Activated CD4-positive, alpha-beta T cell treated with anti-CD3 and anti-CD28 coated beads, Interleukin-2, amount 10 ng/mL, durations not matched to agents 7 days and 5 days (primary cell): ENCODE measurements around the gene CCNK. TPM values are rescaled to one million over a fixed set of nuclear protein-coding genes. Genes with fewer than 3 reads are reported as not detected.

Experiments used
- CTCF ChIA-PET: fragments of 350-600 bp; sonication (Branson Sonifier 250); formaldehyde crosslinking; loops from one replicate; lab custom pipeline; 2021; ENCODE audit warnings: antibody characterized with exemption; lab: Charles Lee
- POLR2A ChIA-PET: fragments of 350-600 bp; sonication (Branson Sonifier 250); formaldehyde crosslinking; loops from one replicate; lab custom pipeline; 2021; ENCODE audit warnings: antibody characterized with exemption; lab: Charles Lee
- DNase-seq: peaks from one replicate; pipeline ENCODE4 v3.0.0-alpha.2; 2020
- H3K27ac Mint-ChIP-seq: one replicate; pipeline ENCODE4 v1.8.0; 2021; ENCODE audit warnings: mild to moderate bottlenecking, moderate library complexity, mixed read lengths
- H3K27me3 Mint-ChIP-seq: one replicate; pipeline ENCODE4 v1.8.0; 2021; ENCODE audit warnings: mixed read lengths
- H3K36me3 Mint-ChIP-seq: one replicate; pipeline ENCODE4 v1.8.0; 2021; ENCODE audit warnings: low read depth, mixed read lengths
- H3K4me1 Mint-ChIP-seq: one replicate; pipeline ENCODE4 v1.8.0; 2021; ENCODE audit warnings: mixed read lengths
- H3K4me3 Mint-ChIP-seq: one replicate; pipeline ENCODE4 v1.8.0; 2021; ENCODE audit warnings: mild to moderate bottlenecking, moderate library complexity, mixed read lengths
- H3K9me3 Mint-ChIP-seq: one replicate; pipeline ENCODE4 v1.8.0; 2021; ENCODE audit warnings: mixed read lengths
- total RNA-seq, 2 experiments: library from RNA; stranded (reverse); gene quantifications; one replicate each; pipeline ENCODE4 v1.2.3, GENCODE V29; 2021

The CCNK gene
- total RNA-seq, 2 experiments from 2014 or later = 85.5 to 86.8 TPM

DNA sequence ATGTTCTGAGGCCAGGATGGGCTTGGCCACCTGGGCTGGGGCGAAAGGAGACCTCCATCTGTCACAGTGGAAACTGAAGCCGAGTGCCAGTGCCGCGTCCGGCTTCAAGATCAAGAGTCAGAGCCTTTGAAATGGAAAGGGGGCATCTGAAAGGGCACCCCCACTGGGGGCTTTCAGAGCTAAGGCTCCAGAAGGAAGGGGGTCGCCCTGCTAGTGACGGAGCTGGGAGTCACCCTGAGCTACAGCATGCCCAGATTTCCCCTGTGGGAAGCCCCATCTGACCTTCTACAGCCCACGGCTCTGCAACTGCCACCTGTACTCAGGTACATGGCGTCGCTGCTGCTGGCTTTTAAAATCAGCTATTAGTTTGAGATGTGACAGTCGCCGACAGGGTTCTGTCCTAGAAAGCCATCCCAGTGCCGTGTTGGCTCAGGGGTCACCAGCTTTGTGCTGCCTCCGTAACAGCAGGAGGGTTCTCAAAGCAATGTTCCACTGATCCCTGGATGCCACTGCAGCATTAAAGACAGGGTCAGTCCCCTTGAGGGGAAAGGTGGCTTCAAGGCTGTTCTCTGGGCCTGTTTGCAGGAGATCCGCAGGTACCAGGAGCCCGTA is 31.5 kb downstream of the CCNK start:
- Mint-ChIP-seq H3K27ac (no peak overlapping the region), H3K36me3 (peaks cover 14% of the 10 kb centered on the region), H3K9me3 (no peaks in the 10 kb centered on the region), H3K4me3 (no peak overlapping the region), H3K27me3 (no peaks in the 10 kb centered on the region), H3K4me1 (no peaks in the 10 kb centered on the region)
- CTCF ChIA-PET = no interaction called here
- POLR2A ChIA-PET = no interaction called here
- DNase-seq = no peak

DNA sequence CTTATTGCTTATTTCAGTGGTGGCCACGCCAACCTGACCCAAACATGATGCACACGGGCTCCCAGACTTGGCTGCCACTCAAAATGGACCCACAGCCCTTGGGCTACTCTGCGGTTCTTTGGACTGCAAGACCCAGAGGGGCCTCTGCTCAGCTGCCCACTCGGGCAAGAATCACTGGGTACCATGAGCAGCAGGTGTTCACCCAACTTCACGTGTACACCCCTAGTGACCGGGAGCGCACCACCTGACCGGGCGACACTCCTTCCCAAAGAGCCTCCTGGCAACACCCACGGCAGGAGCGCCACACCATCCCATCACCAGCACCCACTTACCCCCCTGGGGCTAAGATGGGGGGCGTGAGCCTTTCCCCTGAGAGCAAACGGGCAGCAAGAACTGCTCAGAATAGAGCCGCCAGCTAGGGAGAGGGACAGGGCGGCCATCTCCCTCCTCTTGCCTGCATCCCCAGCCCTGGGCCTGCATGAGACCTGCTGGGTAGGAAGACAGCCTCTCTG is 32.0 kb downstream of the CCNK start:
- POLR2A ChIA-PET = no interaction called here
- CTCF ChIA-PET = no interaction called here
- Mint-ChIP-seq H3K4me3 (no peak overlapping the region), H3K4me1 (no peaks in the 10 kb centered on the region), H3K36me3 (peaks cover 11% of the 10 kb centered on the region), H3K27ac (no peak overlapping the region), H3K9me3 (no peaks in the 10 kb centered on the region), H3K27me3 (no peaks in the 10 kb centered on the region)
- no peak for DNase-seq

GRCh38 chr14:99513946-99514551 is 32.8 kb downstream of the CCNK start:
- Mint-ChIP-seq H3K27me3 (no peaks in the 10 kb centered on the region), H3K36me3 (peaks cover 10% of the 10 kb centered on the region), H3K4me1 (no peaks in the 10 kb centered on the region), H3K9me3 (no peaks in the 10 kb centered on the region), H3K4me3 (no peak overlapping the region), H3K27ac (no peak overlapping the region)
- ChIA-PET POLR2A (no interaction called here), CTCF (no interaction called here)
- DNase-seq = no peak

DNA sequence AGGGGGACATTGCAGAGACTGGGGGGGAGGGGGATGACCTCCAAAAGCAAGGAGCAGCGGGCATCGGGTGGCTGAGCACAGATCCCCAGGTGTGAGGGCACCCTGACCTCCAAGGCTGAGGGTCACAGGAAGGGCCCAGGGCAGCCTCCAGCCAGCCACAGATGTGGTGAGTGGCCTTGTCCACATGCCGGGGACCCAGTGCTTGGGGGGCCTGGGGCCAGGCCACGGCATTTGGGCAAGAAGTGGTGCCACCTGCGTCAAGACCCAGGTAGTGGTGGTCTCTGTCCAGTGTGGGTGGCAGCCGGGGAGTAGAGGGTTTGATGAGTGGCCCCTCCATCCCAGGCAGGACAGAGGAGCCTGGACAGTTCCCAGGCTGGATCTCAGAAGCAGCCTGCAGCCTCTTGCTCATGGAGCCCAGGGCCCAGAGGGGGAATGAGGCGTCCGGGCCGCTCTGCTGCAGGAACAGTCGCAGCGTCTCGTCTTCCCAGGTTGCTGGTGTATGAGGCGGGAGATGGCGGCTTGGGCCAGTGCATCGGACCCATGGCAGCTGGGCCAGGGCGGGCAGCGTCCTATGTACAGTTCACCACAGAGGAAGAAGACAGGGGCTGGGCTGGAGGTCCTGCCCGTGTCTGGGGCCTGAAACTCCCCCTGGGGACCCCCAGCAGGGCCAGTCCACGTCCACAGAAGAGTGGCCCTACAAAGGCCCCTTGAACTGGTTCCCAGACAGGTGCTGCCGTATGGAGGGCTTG is 33.5 kb downstream of the CCNK start:
- POLR2A ChIA-PET = no interaction called here
- CTCF ChIA-PET = interaction anchor here (1.0 kb wide), 1 partner anchor 152 kb away, joined by 4 read pairs; no protein-coding TSS in a partner anchor

GRCh38 chr14:99515301-99516155 is 34.3 kb downstream of the CCNK start:
- H3K27me3 Mint-ChIP-seq = no peaks in the 10 kb centered on the region
- no peak overlapping the region for H3K4me3 Mint-ChIP-seq
- H3K9me3 Mint-ChIP-seq = no peaks in the 10 kb centered on the region
- H3K36me3 Mint-ChIP-seq = peaks cover 3% of the 10 kb centered on the region
- ChIA-PET CTCF (interaction anchor here (0.6 to 1.5 kb wide), 3 partner anchors 105 to 369 kb away, joined by 3 to 5 read pairs (median 4); no protein-coding TSS in a partner anchor), POLR2A (no interaction called here)
- H3K4me1 Mint-ChIP-seq = no peaks in the 10 kb centered on the region
- no peak overlapping the region for H3K27ac Mint-ChIP-seq
- DNase-seq = no peak

More for the DNA sequence above, 33.5 kb downstream of the CCNK start:
- Mint-ChIP-seq H3K27ac (no peak overlapping the region), H3K9me3 (no peaks in the 10 kb centered on the region), H3K36me3 (peaks cover 3% of the 10 kb centered on the region), H3K4me1 (no peaks in the 10 kb centered on the region), H3K27me3 (no peaks in the 10 kb centered on the region), H3K4me3 (no peak overlapping the region)
- no peak for DNase-seq

DNA sequence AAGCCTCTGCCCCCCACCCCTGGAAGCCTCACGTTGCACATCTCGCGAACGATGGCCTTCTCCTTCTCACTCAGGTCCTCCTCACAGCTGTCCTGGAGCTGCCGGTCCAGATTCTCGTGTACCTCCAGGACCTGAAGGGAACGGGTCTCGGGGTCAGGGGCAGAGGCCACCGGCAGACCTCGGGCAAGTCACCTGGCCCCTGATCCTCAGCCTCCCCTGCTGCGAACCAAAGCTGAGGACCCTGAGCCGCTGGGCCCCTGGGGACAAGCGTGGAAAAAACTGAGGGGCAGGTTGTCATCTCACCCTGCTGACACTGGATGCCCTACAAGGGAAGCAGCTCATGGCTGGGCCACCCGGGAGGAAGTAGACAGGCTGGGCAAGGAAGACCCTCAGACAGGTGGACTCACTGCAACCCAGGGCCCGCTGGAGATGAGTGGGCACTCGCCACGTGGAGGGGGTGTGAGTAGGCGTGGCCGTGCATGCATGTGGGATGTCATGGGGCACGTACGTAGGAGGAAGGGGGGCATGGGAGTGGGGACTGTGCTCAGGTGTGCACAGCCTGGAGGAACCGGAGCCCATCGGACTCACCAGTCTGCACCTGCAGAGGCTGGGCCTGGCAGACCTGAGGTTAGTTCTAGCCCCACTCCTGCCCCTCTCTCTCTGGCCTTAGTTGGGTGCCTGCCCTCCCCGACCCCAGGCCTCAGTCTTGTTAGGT is 35.1 kb downstream of the CCNK start:
- no peaks in the 10 kb centered on the region for H3K9me3 Mint-ChIP-seq
- POLR2A ChIA-PET = no interaction called here
- no peaks in the 10 kb centered on the region for H3K36me3 Mint-ChIP-seq
- CTCF ChIA-PET = interaction anchor here (0.6 to 1.5 kb wide), 3 partner anchors 104 to 368 kb away, joined by 3 to 5 read pairs (median 4); no protein-coding TSS in a partner anchor
- H3K27me3 Mint-ChIP-seq = no peaks in the 10 kb centered on the region
- DNase-seq = no peak
- H3K4me1 Mint-ChIP-seq = no peaks in the 10 kb centered on the region
- H3K4me3 Mint-ChIP-seq = no peak overlapping the region
- no peak overlapping the region for H3K27ac Mint-ChIP-seq

DNA sequence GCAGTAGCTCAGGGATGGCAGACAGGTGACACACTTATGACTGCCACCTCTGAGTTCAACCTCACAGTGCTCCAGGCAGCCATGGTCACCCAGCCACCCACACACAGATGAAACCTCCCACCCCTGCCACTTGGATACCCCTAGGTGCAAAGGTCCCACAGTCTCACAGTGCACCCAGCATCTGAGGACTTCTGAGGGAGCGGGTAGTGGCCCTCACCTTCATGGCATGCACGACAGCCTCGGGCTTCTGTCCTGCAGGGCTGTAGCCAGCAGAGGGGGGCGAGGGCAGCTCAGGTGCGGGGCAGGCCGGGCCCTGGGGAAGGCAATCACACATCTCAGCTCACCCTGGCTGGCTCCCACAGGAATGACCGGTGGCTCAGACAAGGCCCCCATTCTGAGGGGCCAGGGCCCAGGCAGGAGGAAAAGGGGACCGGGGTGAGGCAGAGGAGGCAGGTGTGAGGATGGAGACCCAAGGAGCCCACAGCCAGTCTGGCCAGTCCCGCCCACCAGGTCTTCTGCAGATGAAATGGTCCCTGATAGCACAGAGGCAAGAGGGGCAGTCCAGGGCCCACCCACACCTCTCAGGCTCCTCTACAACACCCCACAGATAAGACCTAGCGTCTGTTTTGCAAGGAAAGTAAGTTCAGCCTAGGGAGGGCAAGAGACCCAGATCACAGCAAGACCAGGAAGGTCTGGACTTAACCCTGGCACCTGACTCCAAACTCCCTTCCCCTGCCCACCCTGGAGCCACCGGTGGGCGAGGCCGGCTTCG is 35.8 kb downstream of the CCNK start:
- CTCF ChIA-PET = interaction anchor here (0.6 to 1.5 kb wide), 4 partner anchors 12 to 1788 kb away, joined by 3 read pairs; no protein-coding TSS in a partner anchor
- Mint-ChIP-seq H3K9me3 (no peaks in the 10 kb centered on the region), H3K36me3 (no peaks in the 10 kb centered on the region), H3K4me1 (no peaks in the 10 kb centered on the region), H3K27me3 (no peaks in the 10 kb centered on the region), H3K4me3 (no peak overlapping the region), H3K27ac (no peak overlapping the region)
- DNase-seq = no peak
- POLR2A ChIA-PET = no interaction called here

GRCh38 chr14:99517643-99518381 is 36.6 kb downstream of the CCNK start:
- CTCF ChIA-PET = interaction anchor here (0.6 to 0.9 kb wide), 3 partner anchors 13 to 1789 kb away, joined by 3 read pairs; no protein-coding TSS in a partner anchor
- POLR2A ChIA-PET = no interaction called here
- H3K4me3 Mint-ChIP-seq = no peak overlapping the region
- H3K4me1 Mint-ChIP-seq = no peaks in the 10 kb centered on the region
- no peak overlapping the region for H3K27ac Mint-ChIP-seq
- no peaks in the 10 kb centered on the region for H3K36me3 Mint-ChIP-seq
- no peaks in the 10 kb centered on the region for H3K9me3 Mint-ChIP-seq
- H3K27me3 Mint-ChIP-seq = no peaks in the 10 kb centered on the region
- DNase-seq = no peak

- no peak overlapping the region for H3K4me3 Mint-ChIP-seq
- DNase-seq = peak; percentile 82
- H3K36me3 Mint-ChIP-seq = no peaks in the 10 kb centered on the region
- CTCF ChIA-PET = interaction anchor here (0.6 kb wide), 2 partner anchors 12 to 82 kb away, joined by 3 to 4 read pairs; no protein-coding TSS in a partner anchor
- no peaks in the 10 kb centered on the region for H3K4me1 Mint-ChIP-seq
- H3K9me3 Mint-ChIP-seq = no peaks in the 10 kb centered on the region
- no peaks in the 10 kb centered on the region for H3K27me3 Mint-ChIP-seq
- POLR2A ChIA-PET = no interaction called here
- H3K27ac Mint-ChIP-seq = no peak overlapping the region
Measured at GRCh38 chr14:99518441-99519346, 37.5 kb downstream of the CCNK start.

DNA sequence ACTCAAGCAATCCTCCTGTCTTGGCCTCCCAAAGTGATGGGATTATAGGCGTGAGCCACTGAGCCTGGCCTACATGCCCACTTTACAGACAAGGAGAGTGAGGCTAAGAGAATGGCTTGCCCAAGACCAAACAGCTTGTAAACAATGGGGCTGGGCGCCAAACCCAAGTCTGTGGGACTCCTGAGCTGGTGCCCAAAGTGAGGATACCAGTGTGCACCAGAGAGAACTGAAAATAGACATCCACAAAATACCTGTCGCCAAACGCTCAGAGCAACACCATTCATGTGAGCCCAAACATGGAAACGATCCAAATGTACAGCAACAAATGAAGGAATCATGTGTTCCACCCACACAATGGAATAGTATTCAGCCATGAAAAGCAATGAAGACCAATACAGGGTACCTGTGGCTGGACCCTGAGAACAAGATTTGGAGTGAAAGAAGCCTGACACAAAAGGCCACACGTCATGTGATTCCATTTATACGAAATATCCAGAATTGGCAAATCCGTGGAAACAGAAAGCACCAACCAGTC is 38.2 kb downstream of the CCNK start:
- Mint-ChIP-seq H3K4me3 (no peak overlapping the region), H3K4me1 (peaks cover 3% of the 10 kb centered on the region), H3K36me3 (no peaks in the 10 kb centered on the region), H3K27ac (no peak overlapping the region), H3K9me3 (no peaks in the 10 kb centered on the region), H3K27me3 (no peaks in the 10 kb centered on the region)
- POLR2A ChIA-PET = no interaction called here
- no peak for DNase-seq
- CTCF ChIA-PET = interaction anchor here (0.6 kb wide), 2 partner anchors 13 to 82 kb away, joined by 3 to 4 read pairs; no protein-coding TSS in a partner anchor
